ENCODE results near the gene CCDC88C.
"Not testable (repeated sequence)": the region's sequence is repeated elsewhere in the genome, so short reads cannot be mapped to it uniquely, and the experiment has no call there.

CCDC88C gene

DNA sequence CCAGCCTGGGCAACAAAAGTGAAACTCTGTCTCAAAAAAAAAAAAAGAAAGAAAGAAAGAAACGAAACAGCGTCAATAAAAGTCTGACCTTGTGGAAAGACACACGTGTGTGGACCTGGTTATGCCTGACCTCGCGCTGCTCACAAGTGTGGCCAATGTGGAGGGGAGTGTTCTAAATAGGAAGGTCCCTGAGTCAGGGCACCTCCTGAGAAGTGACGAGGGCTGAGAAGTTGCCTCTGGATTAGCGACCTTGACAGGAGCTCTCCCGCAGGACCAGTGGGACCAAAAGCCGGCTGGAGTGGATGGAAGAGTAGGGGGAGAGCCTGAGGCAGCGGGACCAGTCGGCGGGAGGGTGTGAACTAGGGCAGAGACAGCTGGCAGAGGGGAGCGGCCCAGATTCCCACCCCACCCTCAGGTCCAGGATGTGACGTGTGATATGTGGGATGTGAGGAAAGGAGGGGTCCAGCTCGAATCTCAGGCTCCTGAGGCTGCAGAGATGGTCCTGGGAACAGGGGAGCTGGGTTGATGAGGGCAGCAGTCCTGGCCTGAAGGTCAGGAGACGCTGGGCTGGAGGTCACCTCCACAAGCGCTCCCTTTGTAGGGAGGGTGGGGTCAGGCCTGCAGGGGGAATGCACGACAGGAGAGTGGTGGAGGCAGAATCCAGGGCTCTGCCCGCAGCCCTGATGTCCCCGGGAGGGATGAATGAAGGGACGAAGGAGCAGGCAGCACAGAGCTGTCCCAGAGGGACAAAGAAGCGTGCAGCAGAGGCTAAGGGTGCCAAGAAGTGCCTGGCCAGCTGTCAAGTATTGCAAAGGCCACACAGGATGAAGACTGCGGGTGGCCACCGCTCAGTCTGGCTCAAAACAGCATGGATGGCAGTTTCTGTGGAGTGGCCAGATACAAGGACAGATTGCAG, 148.3 kb downstream of the CCDC88C start:
- intact Hi-C loops (cut with DNase I): no loop called here
- DNase-seq: peak in 4 of 42 donors; percentile 23 to 42 (median 26)

GRCh38 chr14:91267965-91268437, 149.6 kb downstream of the CCDC88C start:
- DNase-seq: no peak
- intact Hi-C loops (cut with DNase I): no loop called here

DNA sequence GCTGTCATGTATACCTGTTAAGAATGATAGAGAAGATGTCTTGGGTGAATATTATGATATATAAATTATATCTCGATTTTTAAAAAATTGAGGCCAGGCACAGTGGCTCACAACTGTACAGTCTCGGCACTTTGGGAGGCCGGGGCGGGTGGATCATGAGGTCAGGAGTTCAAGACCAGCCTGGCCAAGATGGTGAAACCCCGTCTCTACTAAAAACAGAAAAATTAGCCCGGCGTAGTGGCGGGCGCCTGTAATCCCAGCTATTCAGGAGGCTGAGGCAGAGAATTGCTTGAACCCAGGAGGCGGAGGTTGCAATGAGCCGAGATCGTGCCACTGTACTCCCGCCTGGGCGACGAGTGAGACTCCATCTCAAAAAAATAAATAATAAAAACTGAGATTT, 151.3 kb downstream of the CCDC88C start:
- intact Hi-C loops (cut with DNase I); DNase-seq: not testable (repeated sequence)

- DNase-seq: no peak
- intact Hi-C loops (cut with DNase I): no loop called here
These were observed 152.2 kb downstream of the CCDC88C start for GRCh38 chr14:91265404-91265803.

- intact Hi-C loops (cut with DNase I): no loop called here
- no peak for DNase-seq
These were observed 153.2 kb downstream of the CCDC88C start for GRCh38 chr14:91264151-91265150.

DNA sequence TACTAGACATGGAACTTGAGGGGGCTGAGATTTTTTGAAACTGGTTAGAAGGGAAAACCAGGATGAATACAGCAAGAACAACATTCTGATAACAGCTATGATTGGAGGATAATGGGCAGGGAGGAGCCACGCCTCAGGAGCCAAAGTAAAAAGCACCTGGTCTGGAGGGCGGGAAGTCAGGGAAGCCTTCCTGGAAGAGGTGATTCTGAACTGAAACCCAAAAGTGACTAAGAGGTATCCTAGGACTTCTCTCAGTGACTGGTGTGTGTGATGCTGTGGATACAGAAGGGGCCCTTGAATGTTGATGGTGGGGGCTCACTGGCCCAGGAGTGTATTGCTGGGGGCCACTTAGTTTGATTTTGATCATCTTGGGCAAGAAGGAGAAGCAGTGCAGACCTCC, 154.3 kb downstream of the CCDC88C start:
- intact Hi-C loops (cut with DNase I): no loop called here
- no peak for DNase-seq

GRCh38 chr14:91261986-91262549, 155.6 kb downstream of the CCDC88C start:
- intact Hi-C loops (cut with DNase I): no loop called here
- DNase-seq: no peak

DNA sequence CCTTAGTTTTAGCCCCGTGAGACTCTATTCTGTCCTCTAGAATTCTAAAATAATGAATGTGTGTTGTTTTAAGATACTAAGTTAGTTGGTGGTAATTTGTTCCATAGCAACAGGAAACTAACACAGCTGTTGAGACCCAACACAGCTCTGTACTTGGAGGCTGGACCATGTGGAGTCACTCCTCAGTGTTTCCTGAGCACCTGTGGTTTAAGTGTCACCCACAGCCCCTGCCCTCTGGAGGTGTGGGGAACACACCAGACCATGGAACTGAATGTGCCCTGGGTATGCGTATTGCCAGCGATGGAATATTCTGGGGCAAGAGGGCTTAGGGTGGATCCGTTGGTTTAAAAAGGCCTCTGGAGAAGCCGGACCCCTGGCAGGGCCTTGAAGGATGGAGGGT, 156.5 kb downstream of the CCDC88C start:
- intact Hi-C loops (cut with DNase I): no loop called here
- no peak for DNase-seq

DNA sequence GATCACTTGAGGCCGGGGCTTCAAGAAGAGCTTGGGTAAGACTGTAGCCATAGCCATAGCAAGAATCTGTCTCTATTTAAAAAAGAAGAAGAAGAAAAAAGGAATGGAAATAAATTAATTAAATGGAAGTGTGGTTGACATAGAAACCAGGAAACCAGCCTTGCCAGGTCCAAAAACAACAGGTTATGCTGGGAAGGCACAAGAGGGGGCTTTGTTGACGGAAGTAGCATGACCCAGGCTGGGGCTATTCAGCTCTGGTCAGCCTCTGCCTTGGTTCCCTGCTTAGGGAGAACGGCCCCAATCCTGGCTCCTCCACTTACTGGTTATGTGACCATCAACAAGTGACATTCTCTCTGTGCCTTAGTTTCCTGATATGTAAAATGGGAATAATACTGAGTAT, 158.7 kb downstream of the CCDC88C start:
- intact Hi-C loops (cut with DNase I): no loop called here
- DNase-seq: no peak

DNA sequence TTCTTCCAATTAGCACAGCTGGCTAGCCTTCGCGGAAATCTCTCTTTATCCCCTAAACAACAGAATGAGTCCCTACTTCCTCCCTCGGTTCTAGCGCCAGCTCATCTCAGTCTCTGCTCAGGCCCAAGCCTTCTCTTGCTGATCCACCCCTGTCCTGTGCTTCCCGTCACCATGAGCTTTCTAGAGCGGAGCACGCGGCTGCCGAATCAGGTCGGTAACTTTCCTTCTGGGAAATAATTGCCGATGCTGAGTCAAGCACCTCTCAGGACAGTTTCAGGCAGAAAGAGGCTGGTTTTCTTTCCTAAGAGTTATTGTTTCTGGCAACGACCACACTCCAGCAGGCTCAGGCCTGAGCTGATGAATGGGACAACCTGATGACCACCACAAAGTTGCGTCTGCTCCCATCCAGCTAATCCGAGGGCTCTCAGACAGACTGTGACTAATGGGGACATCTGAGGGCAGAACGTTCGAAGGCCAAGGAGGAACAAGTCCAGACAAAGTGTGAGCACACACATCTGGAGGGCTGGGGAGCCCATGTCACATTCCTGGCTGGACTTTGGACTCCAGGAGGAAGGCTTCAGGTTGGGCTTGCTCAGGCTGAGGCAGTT, 159.5 kb downstream of the CCDC88C start:
- intact Hi-C loops (cut with DNase I): no loop called here
- DNase-seq: peak in 37 of 42 donors; percentile 23 to 80 (median 58)

- intact Hi-C loops (cut with DNase I): no loop called here
- DNase-seq: peak in 2 of 42 donors; percentile 33 to 48
These were observed 160.2 kb downstream of the CCDC88C start for GRCh38 chr14:91257328-91258010.

DNA sequence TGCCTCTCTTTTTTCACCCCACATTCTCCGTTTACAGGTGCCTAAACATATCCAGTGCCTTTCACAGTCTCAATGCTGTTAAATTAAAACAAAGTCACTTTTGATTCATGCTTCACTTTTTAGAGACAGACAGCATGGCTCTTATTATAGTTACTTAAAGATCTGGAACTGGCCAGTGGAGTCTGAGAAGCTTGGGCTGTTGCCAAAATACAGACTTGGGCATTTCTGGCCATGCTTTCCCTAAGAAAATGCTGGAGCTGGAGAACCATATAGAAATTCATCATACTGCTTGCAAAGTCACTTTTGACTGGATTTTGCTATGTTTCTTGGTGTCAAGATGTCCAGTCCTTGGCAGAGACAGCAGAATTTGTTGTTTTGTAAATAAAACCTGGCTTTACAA, 161.0 kb downstream of the CCDC88C start:
- intact Hi-C loops (cut with DNase I): no loop called here
- no peak for DNase-seq

DNA sequence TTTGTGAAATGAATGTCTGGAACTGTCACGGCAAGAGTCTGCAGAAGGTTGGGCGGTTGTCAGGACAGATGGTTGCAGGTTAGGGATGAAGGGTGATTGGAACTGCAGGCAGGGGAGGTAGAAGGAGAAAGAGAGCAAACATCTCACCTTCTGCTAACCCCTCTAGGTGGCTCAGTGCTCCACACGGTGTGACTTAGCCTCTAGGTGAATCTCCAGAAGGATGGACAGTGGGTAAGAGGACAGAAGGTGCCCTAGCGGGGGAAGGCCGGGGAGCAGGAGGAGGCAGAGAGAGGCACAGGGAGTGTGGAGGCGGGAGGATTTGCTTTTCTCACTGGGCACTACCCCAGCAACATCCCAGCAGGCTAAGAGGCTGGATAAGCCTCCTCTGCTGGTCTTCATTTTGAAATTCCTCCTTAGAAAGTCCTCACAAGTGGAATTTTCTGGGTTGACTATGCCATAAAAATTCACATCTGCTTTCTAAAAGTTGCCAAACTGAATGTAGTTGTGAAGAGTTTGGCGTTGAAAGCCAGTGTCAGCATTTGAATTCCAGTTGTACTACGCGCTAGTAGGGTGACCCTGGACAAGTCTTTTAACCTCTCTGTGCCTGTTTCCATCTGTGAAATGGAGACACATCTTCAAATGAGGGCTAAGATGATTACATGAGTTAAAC, 162.5 kb downstream of the CCDC88C start:
- DNase-seq: no peak
- intact Hi-C loops (cut with DNase I): no loop called here

DNA sequence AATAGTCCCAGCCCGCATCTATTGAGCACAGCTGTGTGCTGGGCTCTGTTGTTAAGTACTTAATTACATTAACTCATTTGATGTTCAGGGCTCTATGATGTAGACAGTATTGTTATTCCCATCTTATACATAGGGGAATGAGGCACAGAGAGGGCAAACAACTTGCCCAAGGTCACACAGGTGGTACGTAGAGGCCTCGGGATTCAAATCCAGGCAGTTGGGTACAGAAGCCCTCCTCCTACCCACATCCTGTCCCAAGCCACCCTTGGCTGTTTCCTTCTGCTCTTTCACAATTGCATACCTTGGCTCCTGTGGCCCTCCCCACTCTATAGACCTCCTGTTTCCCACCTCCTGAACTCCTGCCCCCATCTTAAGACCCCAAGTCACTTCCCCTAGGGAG, 163.2 kb downstream of the CCDC88C start:
- DNase-seq: no peak
- intact Hi-C loops (cut with DNase I): no loop called here

DNA sequence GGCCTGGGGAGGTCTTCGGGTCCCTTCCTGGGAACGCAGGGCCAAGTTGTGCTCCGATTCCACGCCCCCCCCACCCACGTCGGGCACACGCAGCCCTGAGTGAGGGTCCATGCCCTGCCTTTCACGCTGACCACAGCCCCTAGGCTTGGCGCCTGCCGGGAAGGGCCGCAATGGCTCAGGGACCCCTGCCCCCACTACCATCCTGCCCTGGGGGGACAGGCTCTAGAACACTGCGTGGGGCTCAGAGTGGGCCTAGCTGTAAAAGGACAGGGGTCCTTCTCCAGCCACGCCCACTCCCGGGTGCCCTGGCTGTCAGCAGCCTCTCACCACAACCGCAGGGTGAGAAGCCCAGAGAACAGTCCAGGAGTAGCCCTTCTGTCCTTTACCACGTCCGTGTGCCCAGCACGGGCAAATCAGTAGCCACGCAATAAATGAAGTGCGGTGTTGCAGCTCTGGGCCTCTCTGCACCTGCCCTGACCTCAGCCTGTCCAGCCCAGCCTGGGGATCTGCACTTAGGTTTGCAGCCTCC, 163.8 kb downstream of the CCDC88C start:
- no peak for DNase-seq
- intact Hi-C loops (cut with DNase I): no loop called here

GRCh38 chr14:91252871-91253794, 164.5 kb downstream of the CCDC88C start:
- intact Hi-C loops (cut with DNase I): no loop called here
- peak in 24 of 42 donors; percentile 12 to 69 (median 39) for DNase-seq

DNA sequence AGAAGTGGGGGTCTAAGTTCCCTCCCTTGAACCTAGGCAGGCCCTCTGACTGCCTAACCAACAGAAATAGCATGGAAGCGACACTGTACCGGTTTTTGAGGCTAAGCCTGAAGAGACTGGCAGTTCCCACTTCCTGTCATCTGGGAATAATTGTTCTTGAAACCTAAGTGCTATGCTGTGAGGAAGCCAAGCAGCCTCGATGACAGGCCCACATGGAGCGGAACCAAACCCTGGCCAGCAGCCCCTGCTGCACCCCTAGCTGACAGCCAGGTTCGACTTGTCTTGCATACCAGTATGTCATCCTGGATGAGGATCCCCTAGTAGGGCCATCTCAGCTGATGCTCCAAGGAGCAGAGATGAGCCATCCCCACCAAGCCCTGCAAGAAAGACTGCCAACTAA, 166.7 kb downstream of the CCDC88C start:
- DNase-seq: no peak
- intact Hi-C loops (cut with DNase I): no loop called here

Measured in head of caudate nucleus (tissue), 42 donors.